Pancreas (tissue), 10 donors: ENCODE data around the gene COL16A1. TPM values are rescaled to one million over a fixed set of nuclear protein-coding genes. Genes with fewer than 3 reads are reported as not detected.
A peak's percentile ranks its signal among the peaks of the same experiment; 100 is the strongest.

Experiments used
- ATAC-seq, 4 donors: fragments of 200-7000 bp; cut with Tn5 transposase; one replicate each; pipeline versions ENCODE4 v1.8.0 to v1.9.1; 2020; ENCODE audit warnings: mild to moderate bottlenecking in 4 of 4, moderate library complexity in 4 of 4
- DNase-seq, 6 donors: peaks; one replicate each; pipeline ENCODE4 v3.0.0-alpha.2; 2020
- FAIRE-seq: peaks from 2 replicates; lab custom pipeline; 2012; peaks lifted over from hg19 to GRCh38; lab: Jason Lieb, UNC
- H3K27ac ChIP-seq, 4 donors: fragments of 200-600 bp; sonication (generic); 1 replicate in 3 of 4; 2 replicates in 1 of 4; pipeline versions ENCODE4 v1.5.0 to v1.8.0; 2020
- H3K27me3 ChIP-seq, 4 donors: fragments of 200-600 bp; one replicate each; pipeline ENCODE4 v1.8.0; 2021
- H3K36me3 ChIP-seq, 3 donors: fragments of 200-600 bp; sonication (generic) in 1 of 3; one replicate each; pipeline versions ENCODE4 v1.5.0 to v1.8.0; 2020 to 2021
- H3K4me1 ChIP-seq, 3 donors: fragments of 200-600 bp; one replicate each; pipeline ENCODE4 v1.8.0; 2021
- H3K4me3 ChIP-seq, 4 donors: fragments of 200-600 bp; sonication (generic) in 2 of 4; one replicate each; pipeline versions ENCODE4 v1.5.0 to v1.8.0; 2020 to 2021
- H3K9me3 ChIP-seq, 4 donors: fragments of 200-600 bp; one replicate each; pipeline ENCODE4 v1.8.0; 2021
- WGBS, 2 donors: extraction: QIAGEN DNeasy Blood & Tissue Kit; methylation state at CpG; one replicate each; pipeline ENCODE4 v1.1.7; 2013; 5-methylcytosine and 5-hydroxymethylcytosine counted together
- intact Hi-C, 3 donors: fragments of 100-400 bp; cut with DNase I; formaldehyde crosslinking; loops; one replicate each; pipeline versions ENCODE4 v1.11.1 to v1.14.2; 2022
- polyA plus RNA-seq, 2 donors: library from polyadenylated mRNA; stranded (reverse); fragments of 200-250 nt; gene quantifications; one replicate each; pipeline ENCODE4 v1.2.3, GENCODE V29; 2013
- total RNA-seq, 6 donors: library from RNA; stranded (reverse); fragmentation: NEBNext Ultra II Directional in 4 of 6; extraction: Animal tissue kit (Norgen Biotek cat#: 25700) in 4 of 6; gene quantifications; one replicate each; pipeline versions ENCODE4 v1.2.1 to v1.2.4, GENCODE V29; 2021 to 2023
- TF ChIP-seq, protein P1 (sequence below), 4 donors: fragments of 200-600 bp; sonication (generic) in 3 of 4; IDR thresholded peaks; one replicate each; pipeline versions ENCODE4 v1.5.0 to v1.8.0; 2021; ENCODE audit warnings: antibody characterized with exemption in 4 of 4
- donor health status: healthy with polysubstance abuse.
- donor health status: DM: no; HTN: no; CAD: no; lungs with moderate emphysema.
- donor health status: DM: no; HTN: no; CAD: no.
- donor health status: control.
- donor health status: control.
- donor health status: Bipolar disorder and iron deficiency.
- donor health status: DM: yes; HTN: yes; CAD: no.
- donor health status: DM: no; HTN: no; CAD: no.
- donor health status: DM: no; HTN: no; CAD: no.
- donor health status: DM: yes; HTN: yes; CAD: no.

COL16A1 gene
- total RNA-seq (10 to 100 TPM in 3 of 6 donors, 1 to 10 TPM in 3; 3.3 to 26.7 (median 8.0) TPM), polyA plus RNA-seq (10 to 100 TPM; 15.1 to 19.3 TPM)

- FAIRE-seq, result no peak
- Histone ChIP-seq H3K4me1 (peaks cover 8 to 23% (median 9%) of the 10 kb centered on the region in 3 donors), H3K36me3 (no peaks in the 10 kb centered on the region), H3K9me3 (no peaks in the 10 kb centered on the region), H3K4me3 (peak within 1 kb of the TSS in 2 of 4 donors; percentile 27 to 34), H3K27me3 (no peaks in the 10 kb centered on the region), H3K27ac (peak within 1 kb of the TSS in 2 of 4 donors; percentile 8 to 22)
- TF ChIP-seq, protein P1, sequence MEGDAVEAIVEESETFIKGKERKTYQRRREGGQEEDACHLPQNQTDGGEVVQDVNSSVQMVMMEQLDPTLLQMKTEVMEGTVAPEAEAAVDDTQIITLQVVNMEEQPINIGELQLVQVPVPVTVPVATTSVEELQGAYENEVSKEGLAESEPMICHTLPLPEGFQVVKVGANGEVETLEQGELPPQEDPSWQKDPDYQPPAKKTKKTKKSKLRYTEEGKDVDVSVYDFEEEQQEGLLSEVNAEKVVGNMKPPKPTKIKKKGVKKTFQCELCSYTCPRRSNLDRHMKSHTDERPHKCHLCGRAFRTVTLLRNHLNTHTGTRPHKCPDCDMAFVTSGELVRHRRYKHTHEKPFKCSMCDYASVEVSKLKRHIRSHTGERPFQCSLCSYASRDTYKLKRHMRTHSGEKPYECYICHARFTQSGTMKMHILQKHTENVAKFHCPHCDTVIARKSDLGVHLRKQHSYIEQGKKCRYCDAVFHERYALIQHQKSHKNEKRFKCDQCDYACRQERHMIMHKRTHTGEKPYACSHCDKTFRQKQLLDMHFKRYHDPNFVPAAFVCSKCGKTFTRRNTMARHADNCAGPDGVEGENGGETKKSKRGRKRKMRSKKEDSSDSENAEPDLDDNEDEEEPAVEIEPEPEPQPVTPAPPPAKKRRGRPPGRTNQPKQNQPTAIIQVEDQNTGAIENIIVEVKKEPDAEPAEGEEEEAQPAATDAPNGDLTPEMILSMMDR (IDR thresholded peaks at IDR 0.05), result no peak
- 29 to 31% methylated on average over 40 of the region's 40 CpGs for WGBS, 2 donors
- peak; percentile 51 to 59 (median 54) for ATAC-seq
- intact Hi-C loops, result no loop called here
- DNase-seq, result peak in 4 of 6 donors; percentile 36 to 70 (median 55)
Measured at GRCh38 chr1:31703431-31704270, at the start of gene COL16A1. TSS of gene COL16A1 (minus strand) at chr1:31704017. CDS start at chr1:31702193, 1,824 bp downstream.

- Histone ChIP-seq H3K27ac (no peak overlapping the region), H3K36me3 (no peaks in the 10 kb centered on the region), H3K4me3 (no peak overlapping the region), H3K27me3 (no peaks in the 10 kb centered on the region), H3K4me1 (peaks cover 0 to 7% (median 3%) of the 10 kb centered on the region in 3 donors), H3K9me3 (no peaks in the 10 kb centered on the region)
- no peak for FAIRE-seq
- intact Hi-C loops, result no loop called here
- no peak for ATAC-seq
- peak in 1 of 6 donors; percentile 44 for DNase-seq
- 91 to 94% methylated on average over 12 of the region's 12 CpGs for whole genome bisulfite sequencing, 2 donors
- TF ChIP-seq, protein P1 (IDR thresholded peaks at IDR 0.05), result no peak
Measured at GRCh38 chr1:31752952-31753475, 49.2 kb upstream of the COL16A1 start.

GRCh38 chr1:31752258-31752657, 48.4 kb upstream of the COL16A1 start:
- Histone ChIP-seq H3K36me3 (no peaks in the 10 kb centered on the region), H3K4me3 (no peak overlapping the region), H3K27ac (no peak overlapping the region), H3K9me3 (no peaks in the 10 kb centered on the region), H3K4me1 (peaks cover 0 to 7% (median 3%) of the 10 kb centered on the region in 3 donors), H3K27me3 (no peaks in the 10 kb centered on the region)
- intact Hi-C loops, result no loop called here
- no peak for ATAC-seq
- DNase-seq, result no peak
- 73% methylated on average over 7 of the region's 7 CpGs for WGBS, 2 donors
- TF ChIP-seq, protein P1 (IDR thresholded peaks at IDR 0.05), result no peak
- FAIRE-seq, result no peak

- intact Hi-C loops, result no loop called here
- FAIRE-seq (no peak), DNase-seq (no peak), ATAC-seq (no peak)
- H3K4me1 ChIP-seq, result peaks cover 0 to 7% (median 3%) of the 10 kb centered on the region in 3 donors
- TF ChIP-seq, protein P1 (IDR thresholded peaks at IDR 0.05), result no peak
- 70 to 71% methylated on average over 5 of the region's 5 CpGs for WGBS, 2 donors
- no peaks in the 10 kb centered on the region for H3K9me3 ChIP-seq
- H3K27me3 ChIP-seq, result no peaks in the 10 kb centered on the region
- no peaks in the 10 kb centered on the region for H3K36me3 ChIP-seq
- H3K27ac ChIP-seq, result no peak overlapping the region
- H3K4me3 ChIP-seq, result no peak overlapping the region
Measured at GRCh38 chr1:31751822-31752241, 48.0 kb upstream of the COL16A1 start.
